ENCODE data around the gene EIF4E2. TPM values are rescaled to one million over a fixed set of nuclear protein-coding genes. Genes with fewer than 3 reads are reported as not detected.
"Not testable (repeated sequence)": the region's sequence is repeated elsewhere in the genome, so short reads cannot be mapped to it uniquely, and the experiment has no call there.

Gene EIF4E2
- total RNA-seq, 4 donors from 2014 or later = 26.6 to 54.2 (median 34.1) TPM

DNA sequence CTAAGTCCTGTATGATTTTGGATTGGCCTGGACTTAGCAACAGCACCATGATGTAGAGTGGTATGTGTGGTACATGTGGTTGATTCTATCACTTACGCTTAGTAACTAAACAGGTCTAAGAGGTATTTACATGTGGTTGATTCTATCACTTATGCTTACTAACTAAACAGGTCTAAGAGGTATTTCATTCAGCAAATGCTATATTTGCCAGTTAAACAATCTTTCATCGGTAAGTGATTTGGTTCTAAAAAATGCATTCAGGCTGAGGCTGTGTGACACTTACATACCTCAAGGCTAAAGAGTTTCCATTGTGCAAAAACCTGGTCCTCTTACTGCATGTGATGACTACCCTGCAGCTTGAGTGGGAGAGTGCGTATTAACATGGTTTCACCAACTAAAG lies 13.1 kb downstream of the EIF4E2 start:
- Histone ChIP-seq H3K36me3 (peaks cover 88% of the 10 kb centered on the region), H3K27me3 (no peaks in the 10 kb centered on the region), H3K9me3 (no peaks in the 10 kb centered on the region), H3K4me3 (no peak overlapping the region), H3K4me1 (peaks cover 15% of the 10 kb centered on the region), H3K27ac (no peak overlapping the region)
- 50% methylated on average over 3 of the region's 3 CpGs for WGBS
- no peak for DNase-seq (ENCODE audit: low spot score in 2 of 2)
- TF ChIP-seq POLR2AphosphoS5 (IDR thresholded peaks at IDR 0.05) (no peak), POLR2A (IDR thresholded peaks at IDR 0.05) (no peak), EP300 (IDR thresholded peaks at IDR 0.05) (no peak), CTCF (IDR thresholded peaks at IDR 0.05) (no peak)

DNA sequence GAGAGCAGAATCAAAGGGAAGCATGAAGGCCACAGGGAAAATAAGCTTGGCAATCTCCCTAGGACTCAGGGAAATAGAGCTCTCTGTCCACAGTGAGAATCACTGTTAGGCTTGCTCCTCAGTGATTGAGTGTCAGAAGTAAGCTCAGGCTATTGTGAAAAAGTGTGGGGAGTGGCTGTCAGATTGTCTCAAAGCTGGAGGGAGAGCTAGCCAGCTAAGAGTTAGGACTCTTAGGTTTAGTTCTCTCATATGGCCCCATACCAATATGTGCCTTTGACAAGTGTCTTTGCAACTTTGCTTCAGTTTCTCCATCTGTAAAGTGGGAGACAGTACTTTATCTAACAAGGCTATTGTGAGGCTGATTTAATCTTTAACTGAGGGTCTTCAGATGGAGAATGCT lies 17.2 kb downstream of the EIF4E2 start:
- peaks cover 15% of the 10 kb centered on the region for H3K4me1 ChIP-seq
- H3K9me3 ChIP-seq = no peaks in the 10 kb centered on the region
- H3K27ac ChIP-seq = no peak overlapping the region
- no peak overlapping the region for H3K4me3 ChIP-seq
- no peaks in the 10 kb centered on the region for H3K27me3 ChIP-seq
- H3K36me3 ChIP-seq = peaks cover 88% of the 10 kb centered on the region
- TF ChIP-seq POLR2A (IDR thresholded peaks at IDR 0.05) = no peak
- DNase-seq (ENCODE audit: low spot score in 2 of 2) = no peak

GRCh38 chr2:232568161-232568560 lies 17.7 kb downstream of the EIF4E2 start:
- 45% methylated on average over 5 of the region's 5 CpGs for WGBS
- peaks cover 15% of the 10 kb centered on the region for H3K4me1 ChIP-seq
- no peak overlapping the region for H3K4me3 ChIP-seq
- H3K27me3 ChIP-seq = no peaks in the 10 kb centered on the region
- TF ChIP-seq POLR2AphosphoS5 (IDR thresholded peaks at IDR 0.05) = no peak
- no peak for TF ChIP-seq EP300 (IDR thresholded peaks at IDR 0.05)
- TF ChIP-seq POLR2A (IDR thresholded peaks at IDR 0.05) = no peak
- no peak for TF ChIP-seq CTCF (IDR thresholded peaks at IDR 0.05)
- H3K27ac ChIP-seq = no peak overlapping the region
- H3K9me3 ChIP-seq = no peaks in the 10 kb centered on the region
- H3K36me3 ChIP-seq = peaks cover 85% of the 10 kb centered on the region
- DNase-seq (ENCODE audit: low spot score in 2 of 2) = no peak

GRCh38 chr2:232569541-232569940 lies 19.1 kb downstream of the EIF4E2 start:
- Histone ChIP-seq H3K36me3 (peaks cover 84% of the 10 kb centered on the region), H3K9me3 (no peaks in the 10 kb centered on the region), H3K27ac (no peak overlapping the region), H3K4me1 (peaks cover 15% of the 10 kb centered on the region), H3K27me3 (no peaks in the 10 kb centered on the region), H3K4me3 (no peak overlapping the region)
- whole genome bisulfite sequencing = 97% methylated on average over 9 of the region's 9 CpGs
- no peak for DNase-seq (ENCODE audit: low spot score in 2 of 2)
- TF ChIP-seq POLR2AphosphoS5 (IDR thresholded peaks at IDR 0.05) (no peak), POLR2A (IDR thresholded peaks at IDR 0.05) (no peak), CTCF (IDR thresholded peaks at IDR 0.05) (no peak), EP300 (IDR thresholded peaks at IDR 0.05) (no peak)

GRCh38 chr2:232570481-232570880 lies 20.0 kb downstream of the EIF4E2 start:
- H3K27me3 ChIP-seq; H3K27ac ChIP-seq; H3K4me3 ChIP-seq; H3K9me3 ChIP-seq; DNase-seq (ENCODE audit: low spot score in 2 of 2): not testable (repeated sequence)
- Histone ChIP-seq H3K36me3 (peaks cover 84% of the 10 kb centered on the region), H3K4me1 (peaks cover 15% of the 10 kb centered on the region)
- WGBS = 99% methylated on average over 6 of the region's 6 CpGs

- H3K9me3 ChIP-seq = no peaks in the 10 kb centered on the region
- no peak for DNase-seq (ENCODE audit: low spot score in 2 of 2)
- H3K27me3 ChIP-seq = no peaks in the 10 kb centered on the region
- peaks cover 78% of the 10 kb centered on the region for H3K36me3 ChIP-seq
- H3K4me1 ChIP-seq = peaks cover 15% of the 10 kb centered on the region
- TF ChIP-seq POLR2AphosphoS5 (IDR thresholded peaks at IDR 0.05) = no peak
- H3K4me3 ChIP-seq = no peak overlapping the region
- 74% methylated on average over 7 of the region's 7 CpGs for WGBS
- no peak overlapping the region for H3K27ac ChIP-seq
These were observed 20.6 kb downstream of the EIF4E2 start for GRCh38 chr2:232571026-232571474.

DNA sequence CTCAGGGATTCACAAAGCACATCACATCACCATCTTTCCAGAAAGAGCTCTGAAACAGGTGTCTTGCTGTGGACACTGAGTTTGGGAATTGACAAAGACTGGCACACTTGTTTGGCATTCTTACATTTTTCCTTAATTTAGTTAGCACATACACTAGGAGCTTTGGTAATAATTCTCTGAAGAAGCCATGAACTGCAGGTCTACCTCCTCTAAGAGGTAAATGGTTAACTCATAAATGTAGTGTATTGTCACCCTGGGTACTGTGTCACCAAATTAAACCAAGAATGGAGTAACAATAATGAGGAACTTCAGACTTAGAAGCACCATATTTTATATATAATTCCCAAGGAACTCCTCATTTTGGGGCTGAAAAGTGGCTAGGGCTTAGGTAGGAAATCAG lies 22.6 kb downstream of the EIF4E2 start:
- peaks cover 59% of the 10 kb centered on the region for H3K36me3 ChIP-seq
- H3K27ac ChIP-seq = no peak overlapping the region

More for the DNA sequence above, 22.6 kb downstream of the EIF4E2 start:
- H3K9me3 ChIP-seq = no peaks in the 10 kb centered on the region
- H3K4me1 ChIP-seq = peaks cover 6% of the 10 kb centered on the region
- no peaks in the 10 kb centered on the region for H3K27me3 ChIP-seq
- DNase-seq (ENCODE audit: low spot score in 2 of 2) = no peak
- no peak for TF ChIP-seq POLR2AphosphoS5 (IDR thresholded peaks at IDR 0.05)
- no peak for TF ChIP-seq POLR2A (IDR thresholded peaks at IDR 0.05)
- no peak for TF ChIP-seq CTCF (IDR thresholded peaks at IDR 0.05)
- no peak for TF ChIP-seq EP300 (IDR thresholded peaks at IDR 0.05)
- no peak overlapping the region for H3K4me3 ChIP-seq
